H9 (cell line): ENCODE measurements around the gene PLA2G4C. TPM values are rescaled to one million over a fixed set of nuclear protein-coding genes. Genes with fewer than 3 reads are reported as not detected.
A peak's percentile ranks its signal among the peaks of the same experiment; 100 is the strongest.

ENCODE experiments used
- DNase-seq: peaks from one replicate; pipeline ENCODE4 v3.0.0-alpha.2; 2017
- H2AFZ ChIP-seq: one replicate; pipeline ENCODE4 v1.6.1; 2013; ENCODE audit warnings: mild to moderate bottlenecking, low read length, control low read depth, moderate library complexity
- H2AK5ac ChIP-seq: 2 replicates; pipeline ENCODE4 v1.6.1; 2013; ENCODE audit warnings: low read length, control low read depth, mixed read lengths; ENCODE audit not compliant: insufficient read length
- H2BK120ac ChIP-seq: one replicate; pipeline ENCODE4 v1.6.1; 2013; ENCODE audit warnings: low read depth, mild to moderate bottlenecking, low read length, control low read depth, inconsistent platforms; ENCODE audit not compliant: poor library complexity, severe bottlenecking
- H2BK12ac ChIP-seq: 2 replicates; pipeline ENCODE4 v1.6.1; 2013; ENCODE audit warnings: low read length, control low read depth, mixed read lengths, low read depth; ENCODE audit not compliant: insufficient read length
- H2BK15ac ChIP-seq: 2 replicates; pipeline ENCODE4 v1.6.1; 2013; ENCODE audit warnings: low read depth, low read length, control low read depth
- H2BK20ac ChIP-seq: one replicate; pipeline ENCODE4 v1.6.1; 2013; ENCODE audit warnings: low read depth, mild to moderate bottlenecking, low read length, control low read depth, inconsistent platforms; ENCODE audit not compliant: poor library complexity, severe bottlenecking
- H2BK5ac ChIP-seq: 2 replicates; pipeline ENCODE4 v1.6.1; 2013; ENCODE audit warnings: low read length, control low read depth, mixed read lengths; ENCODE audit not compliant: insufficient read length
- H3K14ac ChIP-seq: 2 replicates; pipeline ENCODE4 v1.6.1; 2013; ENCODE audit warnings: low read length, control low read depth; ENCODE audit not compliant: insufficient read depth
- H3K18ac ChIP-seq: 2 replicates; pipeline ENCODE4 v1.6.1; 2013; ENCODE audit warnings: low read depth, mild to moderate bottlenecking, mixed read lengths, low read length, control low read depth; ENCODE audit not compliant: insufficient read length
- H3K23ac ChIP-seq: 2 replicates; pipeline ENCODE4 v1.6.1; 2013; ENCODE audit warnings: low read length, control low read depth, mixed read lengths, low read depth; ENCODE audit not compliant: insufficient read length
- H3K23me2 ChIP-seq: 2 replicates; pipeline ENCODE4 v1.6.1; 2013; ENCODE audit warnings: low read depth, mild to moderate bottlenecking, mixed read lengths, low read length, control low read depth; ENCODE audit not compliant: insufficient read length, poor library complexity, severe bottlenecking
- H3K27ac ChIP-seq: 2 replicates; pipeline ENCODE4 v1.5.1; 2013; ENCODE audit warnings: low read length, control low read depth, mixed read lengths, low read depth; ENCODE audit not compliant: insufficient read length
- H3K27me3 ChIP-seq: 2 replicates; pipeline ENCODE4 v1.6.1; 2013; ENCODE audit warnings: low read length, control low read depth, inconsistent platforms; ENCODE audit not compliant: insufficient read depth
- H3K4ac ChIP-seq: 2 replicates; pipeline ENCODE4 v1.6.1; 2013; ENCODE audit warnings: low read depth, mild to moderate bottlenecking, control low read depth, inconsistent platforms, low read length, moderate library complexity
- H3K4me1 ChIP-seq: 2 replicates; pipeline ENCODE4 v1.6.1; 2013; ENCODE audit warnings: low read length, control low read depth, inconsistent platforms; ENCODE audit not compliant: insufficient read depth
- H3K4me2 ChIP-seq: 2 replicates; pipeline ENCODE4 v1.6.1; 2013; ENCODE audit warnings: low read length, control low read depth, mixed read lengths; ENCODE audit not compliant: insufficient read length, insufficient read depth
- H3K56ac ChIP-seq: 2 replicates; pipeline ENCODE4 v1.6.1; 2013; ENCODE audit warnings: low read depth, mild to moderate bottlenecking, mixed read lengths, low read length, control low read depth; ENCODE audit not compliant: insufficient read length
- H3K79me1 ChIP-seq: 2 replicates; pipeline ENCODE4 v1.6.1; 2013; ENCODE audit warnings: low read depth, mild to moderate bottlenecking, moderate library complexity, low read length, control low read depth, inconsistent platforms; ENCODE audit not compliant: insufficient read depth, poor library complexity, severe bottlenecking
- H3K79me2 ChIP-seq: 2 replicates; pipeline ENCODE4 v1.6.1; 2013; ENCODE audit warnings: low read length, control low read depth, inconsistent platforms; ENCODE audit not compliant: insufficient read depth
- H3K9ac ChIP-seq: 2 replicates; pipeline ENCODE4 v1.6.1; 2013; ENCODE audit warnings: low read length, control low read depth, mixed read lengths; ENCODE audit not compliant: insufficient read length; ENCODE audit errors: extremely low read depth
- H3K9me3 ChIP-seq: one replicate; pipeline ENCODE4 v1.6.1; 2013; ENCODE audit warnings: low read depth, low read length, inconsistent platforms; ENCODE audit not compliant: control insufficient read depth
- H3T11ph ChIP-seq: one replicate; pipeline ENCODE4 v1.6.1; 2013; ENCODE audit warnings: mild to moderate bottlenecking, low read length, control low read depth, inconsistent platforms
- H4K20me1 ChIP-seq: one replicate; pipeline ENCODE4 v1.6.1; 2013; ENCODE audit not compliant: control insufficient read depth, insufficient read length, insufficient read depth
- H4K5ac ChIP-seq: 2 replicates; pipeline ENCODE4 v1.6.1; 2013; ENCODE audit warnings: low read depth, mild to moderate bottlenecking, mixed read lengths, low read length, control low read depth; ENCODE audit not compliant: insufficient read length
- H4K8ac ChIP-seq: replicated peaks from 2 replicates; pipeline ENCODE4 v1.6.1; 2013; ENCODE audit warnings: low read length, control low read depth, mixed read lengths, low read depth; ENCODE audit not compliant: insufficient read length
- H4K91ac ChIP-seq: 2 replicates; pipeline ENCODE4 v1.6.1; 2013; ENCODE audit warnings: low read depth, mild to moderate bottlenecking, moderate library complexity, mixed read lengths, low read length, control low read depth; ENCODE audit not compliant: insufficient read length
- H3K27ac Mint-ChIP-seq, 3 experiments: 2 replicates in 2 of 3; 3 replicates in 1 of 3; pipeline ENCODE4 v1.8.0; 2020 to 2021; ENCODE audit warnings: mixed read lengths in 3 of 3, mild to moderate bottlenecking in 1 of 3, moderate library complexity in 1 of 3
- H3K27me3 Mint-ChIP-seq: 2 replicates; pipeline ENCODE4 v1.8.0; 2021; ENCODE audit warnings: low read depth, mild to moderate bottlenecking, moderate library complexity, mixed read lengths
- H3K36me3 Mint-ChIP-seq, 3 experiments: 2 replicates in 2 of 3; 3 replicates in 1 of 3; pipeline ENCODE4 v1.8.0; 2020 to 2021; ENCODE audit warnings: low read depth in 3 of 3, mixed read lengths in 3 of 3; ENCODE audit not compliant: insufficient read depth in 1 of 3
- H3K4me1 Mint-ChIP-seq, 2 experiments: 2 replicates each; pipeline ENCODE4 v1.8.0; 2020; ENCODE audit warnings: mixed read lengths in 2 of 2
- H3K4me3 Mint-ChIP-seq, 2 experiments: 2 replicates in 1 of 2; 3 replicates in 1 of 2; pipeline ENCODE4 v1.8.0; 2020 to 2021; ENCODE audit warnings: mild to moderate bottlenecking in 2 of 2, mixed read lengths in 2 of 2, moderate library complexity in 1 of 2
- H3K9me3 Mint-ChIP-seq, 2 experiments: 2 replicates in 1 of 2; 3 replicates in 1 of 2; pipeline ENCODE4 v1.8.0; 2020; ENCODE audit warnings: mild to moderate bottlenecking in 2 of 2, mixed read lengths in 2 of 2, moderate library complexity in 1 of 2
- CTCF ChIP-seq: fragments of 200-600 bp; sonication (generic); conservative IDR thresholded peaks from 3 replicates; pipeline ENCODE4 v1.8.0; 2021; ENCODE audit warnings: antibody characterized with exemption, mild to moderate bottlenecking
- WGBS: extraction: QIAGEN DNeasy Blood & Tissue Kit; methylation state at CpG from one replicate; pipeline ENCODE4 v1.1.7; 2013; ENCODE audit warnings: missing lambda C conversion rate, low lambda C conversion rate, mixed read lengths; ENCODE audit not compliant: insufficient read length; ENCODE audit errors: extremely low coverage; 5-methylcytosine and 5-hydroxymethylcytosine counted together
- total RNA-seq: library from RNA; stranded (reverse); gene quantifications from 2 replicates; pipeline ENCODE4 v1.2.1, GENCODE V29; 2021

Gene PLA2G4C
- total RNA-seq, 1 experiment from 2014 or later = 7.0 TPM

- no peak overlapping the region for H3K4me2 ChIP-seq
- H4K91ac ChIP-seq = no peak overlapping the region
- H2BK12ac ChIP-seq = no peak overlapping the region
- H3K4me1 ChIP-seq = no peaks in the 10 kb centered on the region
- no peaks in the 10 kb centered on the region for H3K27me3 Mint-ChIP-seq
- no peak overlapping the region for H3K56ac ChIP-seq
- no peaks in the 10 kb centered on the region for H3K79me1 ChIP-seq
- H2BK5ac ChIP-seq = no peak overlapping the region
- TF ChIP-seq CTCF = peak; percentile 39; the same call in 2 of the 3 replicates
- no peaks in the 10 kb centered on the region for H4K20me1 ChIP-seq
- H3K27ac ChIP-seq = no peak overlapping the region
- DNase-seq = no peak
- WGBS = no CpG with 5 or more reads among the region's 12 CpGs
- no peaks in the 10 kb centered on the region for H3K9me3 Mint-ChIP-seq
- H3K18ac ChIP-seq = no peak overlapping the region
- H3K4me1 Mint-ChIP-seq = peaks cover 8 to 11% of the 10 kb centered on the region in 2 experiments
- no peak overlapping the region for H3K14ac ChIP-seq
- no peaks in the 10 kb centered on the region for H3K79me2 ChIP-seq
- no peak overlapping the region for H2BK120ac ChIP-seq
- H2AFZ ChIP-seq = no peak overlapping the region
- H2BK15ac ChIP-seq = no peak overlapping the region
- no peak overlapping the region for H2AK5ac ChIP-seq
- no peak overlapping the region for H3K4me3 Mint-ChIP-seq
- H3K36me3 Mint-ChIP-seq = peaks cover 56 to 89% (median 83%) of the 10 kb centered on the region in 3 experiments
- no peak overlapping the region for H4K8ac ChIP-seq
- no peak overlapping the region for H4K5ac ChIP-seq
- H3K9ac ChIP-seq = no peak overlapping the region
- no peak overlapping the region for H2BK20ac ChIP-seq
- H3K27me3 ChIP-seq = no peaks in the 10 kb centered on the region
- H3K27ac Mint-ChIP-seq = peak overlapping the region in 2 of 3 experiments; percentile 42 to 92; a peak in 3 of 7 replicates
- H3K9me3 ChIP-seq = no peaks in the 10 kb centered on the region
- H3K23me2 ChIP-seq = no peaks in the 10 kb centered on the region
- H3K4ac ChIP-seq = no peak overlapping the region
- no peak overlapping the region for H3K23ac ChIP-seq
- H3T11ph ChIP-seq = no peak overlapping the region
Measured at GRCh38 chr19:48123907-48124651, 13.5 kb upstream of the PLA2G4C start.
